PFSK-1 (cell line): ENCODE data around the gene CDC42EP4.

Experiments
- FOXP2 ChIP-seq: optimal IDR thresholded peaks from 2 replicates; pipeline ENCODE3; 2011; ENCODE audit warnings: borderline replicate concordance, control low read depth, inconsistent platforms; ENCODE audit not compliant: insufficient read depth; ENCODE audit errors: extremely low read length, extremely low read depth
- POLR2AphosphoS5 ChIP-seq: IDR thresholded peaks from 2 replicates; pipeline ENCODE4 v1.6.1; 2012; ENCODE audit warnings: low read depth, mild to moderate bottlenecking, control low read depth, low read length, moderate library complexity
- REST ChIP-seq, 2 experiments: IDR thresholded peaks; 2 replicates each; pipeline versions ENCODE4 v1.6.1 to v1.8.0; 2011 to 2012; ENCODE audit warnings: low read depth in 2 of 2, low read length in 2 of 2, control low read depth in 1 of 2, inconsistent platforms in 1 of 2, mild to moderate bottlenecking in 1 of 2, moderate library complexity in 1 of 2; ENCODE audit not compliant: insufficient read depth in 1 of 2
- SIN3A ChIP-seq: IDR thresholded peaks from 2 replicates; pipeline ENCODE4 v1.6.1; 2012; ENCODE audit warnings: mild to moderate bottlenecking, low read length, moderate library complexity, borderline replicate concordance; ENCODE audit not compliant: insufficient read depth
- TAF1 ChIP-seq: IDR thresholded peaks from 2 replicates; pipeline ENCODE4 v1.6.1; 2012; ENCODE audit warnings: low read length, control low read depth, borderline replicate concordance; ENCODE audit not compliant: insufficient read depth

The CDC42EP4 gene

GRCh38 chr17:73268582-73269328, 43.0 kb downstream of the CDC42EP4 start:
- TF ChIP-seq POLR2AphosphoS5 (no peak), FOXP2 (no peak), TAF1 (no peak), SIN3A (no peak), REST (IDR thresholded peaks at IDR 0.05; ENCODE audit: insufficient read depth in 1 of 2, low read depth in 2 of 2, low read length in 2 of 2) (no peak)

- no peak for TF ChIP-seq REST (IDR thresholded peaks at IDR 0.05; ENCODE audit: insufficient read depth in 1 of 2, low read depth in 2 of 2, low read length in 2 of 2)
- no peak for TF ChIP-seq FOXP2
- no peak for TF ChIP-seq TAF1
Observed at GRCh38 chr17:73267648-73268537, 43.9 kb downstream of the CDC42EP4 start.

GRCh38 chr17:73266796-73267195, 45.0 kb downstream of the CDC42EP4 start:
- TF ChIP-seq FOXP2 (no peak), TAF1 (no peak), POLR2AphosphoS5 (no peak), SIN3A (no peak), REST (IDR thresholded peaks at IDR 0.05; ENCODE audit: insufficient read depth in 1 of 2, low read depth in 2 of 2, low read length in 2 of 2) (no peak)

GRCh38 chr17:73265646-73266640, 45.9 kb downstream of the CDC42EP4 start:
- TF ChIP-seq FOXP2 (no peak), SIN3A (no peak), REST (IDR thresholded peaks at IDR 0.05; ENCODE audit: insufficient read depth in 1 of 2, low read depth in 2 of 2, low read length in 2 of 2) (no peak), TAF1 (no peak), POLR2AphosphoS5 (no peak)
